Skeletal muscle cell (primary cell): ENCODE measurements around the gene PACS2.

Experiments used
- DNase-seq: peaks from one replicate; pipeline ENCODE4 v3.0.0-alpha.2; 2010; ENCODE audit warnings: low read depth
- H3K4me3 ChIP-seq: 2 replicates; pipeline ENCODE4 v1.5.1; 2011; ENCODE audit warnings: low read depth, mild to moderate bottlenecking, control low read depth, low read length, moderate library complexity

Gene PACS2

DNA sequence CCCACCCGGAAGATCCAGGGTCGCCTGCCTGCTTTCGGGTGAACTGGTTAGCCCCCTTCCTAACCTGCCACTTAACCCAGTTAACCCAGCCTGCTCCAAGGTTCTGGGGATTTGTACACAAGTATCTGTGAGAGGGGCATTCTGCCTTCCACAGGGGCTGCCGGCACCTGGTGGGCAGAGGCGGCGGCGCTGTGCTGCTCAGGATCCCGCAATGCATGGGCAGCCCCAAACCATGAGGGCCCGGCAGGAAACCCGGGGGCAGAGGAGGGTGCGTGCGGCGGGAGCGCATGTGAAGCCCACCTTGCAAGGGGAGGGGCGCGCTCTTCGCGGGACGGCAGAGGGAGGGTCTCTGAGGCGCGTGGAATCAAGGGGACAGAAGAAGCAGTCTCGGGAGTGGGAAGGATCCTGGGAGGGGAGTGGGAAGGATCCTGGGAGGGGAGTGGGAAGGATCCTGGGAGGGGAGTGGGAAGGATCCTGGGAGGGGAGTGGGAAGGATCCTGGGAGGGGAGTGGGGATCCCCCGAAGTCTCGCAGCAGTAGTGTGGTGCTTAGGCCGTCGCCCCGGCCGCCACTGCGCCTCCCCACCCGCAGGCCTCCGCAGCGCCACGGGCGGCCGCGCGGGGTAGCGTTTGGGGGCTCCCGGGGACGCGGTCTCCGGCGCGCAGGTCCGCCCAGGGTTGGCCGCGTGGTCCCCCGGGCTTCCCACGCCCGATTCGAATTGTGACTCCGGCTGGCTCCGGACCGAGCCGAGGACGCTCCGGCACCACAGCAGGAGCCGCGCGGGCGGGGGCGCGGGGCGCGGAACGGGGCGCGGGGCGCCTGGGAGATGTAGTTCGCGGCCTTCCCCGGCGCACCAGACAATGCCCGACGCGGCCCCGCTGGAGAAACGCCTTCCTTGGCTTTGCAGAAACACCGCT, 100.2 kb downstream of the PACS2 start:
- peak; percentile 23 for DNase-seq
- H3K4me3 ChIP-seq = peak overlapping the region; percentile 46

DNA sequence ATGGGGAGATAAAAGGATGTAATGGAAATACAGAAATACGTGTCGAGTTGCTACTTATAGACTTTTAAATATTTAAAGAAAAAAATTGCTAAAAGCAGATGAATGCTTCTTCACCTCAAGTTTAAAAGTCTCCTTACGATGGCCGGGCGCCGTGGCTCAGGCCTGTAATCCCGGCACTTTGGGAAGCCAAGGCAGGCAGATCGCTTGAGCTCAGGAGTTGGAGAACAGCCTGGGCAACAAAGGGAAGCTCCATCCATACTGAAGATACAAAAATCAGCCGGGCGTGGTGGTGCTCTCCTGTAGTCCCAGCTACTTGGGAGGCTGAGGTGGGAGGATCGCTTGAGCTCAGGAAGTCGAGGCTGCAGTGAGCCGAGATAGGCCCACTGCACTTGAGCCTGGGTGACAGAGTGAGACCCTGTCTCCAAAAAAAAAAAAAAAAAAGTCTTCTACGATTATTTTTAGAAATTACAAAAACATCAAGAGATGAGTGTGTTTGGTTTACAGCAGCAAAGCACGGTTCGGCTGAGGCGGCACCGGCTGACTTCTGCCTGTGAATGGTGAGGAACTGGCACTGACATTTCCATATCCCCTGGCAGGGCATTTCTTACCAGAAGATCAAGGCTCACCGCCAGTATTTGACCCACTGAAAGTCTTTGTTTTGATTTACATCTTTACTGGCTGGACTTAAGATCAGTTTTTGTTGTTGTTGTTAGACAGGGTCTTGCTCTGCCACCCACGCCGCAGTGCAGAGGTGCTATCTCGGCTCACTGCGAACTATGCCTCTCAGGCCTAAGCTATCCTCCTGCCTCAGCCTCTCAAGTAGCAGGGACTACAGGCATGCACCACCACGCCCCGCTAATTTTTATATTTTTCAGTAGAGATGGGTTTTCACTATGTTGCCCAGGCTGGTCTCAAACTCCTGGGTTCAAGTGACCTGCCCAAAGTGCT, 101.2 kb downstream of the PACS2 start:
- H3K4me3 ChIP-seq = peak overlapping the region; percentile 46
- no peak for DNase-seq

DNA sequence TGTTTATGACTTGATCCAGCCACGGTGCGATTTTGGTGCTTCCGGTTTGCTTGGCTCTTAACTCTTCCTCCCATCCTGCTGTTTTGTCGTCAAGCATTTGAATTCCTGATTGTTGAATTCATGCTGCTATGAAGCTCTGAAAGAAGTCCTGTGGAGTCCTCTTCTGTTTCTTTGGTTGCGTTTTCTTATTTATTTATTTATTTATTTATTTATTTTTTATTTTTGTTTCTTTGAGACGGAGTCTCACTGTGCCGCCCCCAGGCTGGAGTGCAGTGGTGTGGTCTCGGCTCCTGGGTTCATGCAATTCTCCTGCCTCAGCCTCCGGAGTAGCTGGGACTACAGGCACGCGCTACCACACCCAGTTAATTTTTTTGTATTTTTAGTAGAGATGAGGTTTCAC, 102.1 kb downstream of the PACS2 start:
- DNase-seq = no peak
- no peak overlapping the region for H3K4me3 ChIP-seq

DNA sequence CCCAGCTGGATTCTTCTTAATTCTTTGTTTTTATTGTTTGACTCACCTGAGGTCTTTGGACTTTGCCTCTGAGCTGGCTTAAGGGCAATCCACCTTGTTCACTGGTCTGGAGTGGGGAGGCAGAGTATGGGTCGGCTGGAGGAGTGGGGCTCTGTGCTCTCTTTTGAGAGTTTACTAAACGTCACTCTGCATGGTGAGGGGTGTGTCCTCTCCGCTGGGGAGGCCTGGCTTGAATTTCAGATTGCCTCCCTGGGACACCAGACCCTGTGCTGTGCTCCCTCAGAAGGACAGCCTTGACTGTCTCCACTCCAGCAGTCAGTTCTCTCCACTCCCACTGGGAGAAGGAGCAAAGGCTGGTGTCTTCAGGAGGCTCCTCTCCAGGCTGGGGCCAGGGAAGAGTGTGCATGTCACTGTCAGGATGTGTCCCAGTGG, 103.2 kb downstream of the PACS2 start:
- H3K4me3 ChIP-seq = no peak overlapping the region
- DNase-seq = no peak

DNA sequence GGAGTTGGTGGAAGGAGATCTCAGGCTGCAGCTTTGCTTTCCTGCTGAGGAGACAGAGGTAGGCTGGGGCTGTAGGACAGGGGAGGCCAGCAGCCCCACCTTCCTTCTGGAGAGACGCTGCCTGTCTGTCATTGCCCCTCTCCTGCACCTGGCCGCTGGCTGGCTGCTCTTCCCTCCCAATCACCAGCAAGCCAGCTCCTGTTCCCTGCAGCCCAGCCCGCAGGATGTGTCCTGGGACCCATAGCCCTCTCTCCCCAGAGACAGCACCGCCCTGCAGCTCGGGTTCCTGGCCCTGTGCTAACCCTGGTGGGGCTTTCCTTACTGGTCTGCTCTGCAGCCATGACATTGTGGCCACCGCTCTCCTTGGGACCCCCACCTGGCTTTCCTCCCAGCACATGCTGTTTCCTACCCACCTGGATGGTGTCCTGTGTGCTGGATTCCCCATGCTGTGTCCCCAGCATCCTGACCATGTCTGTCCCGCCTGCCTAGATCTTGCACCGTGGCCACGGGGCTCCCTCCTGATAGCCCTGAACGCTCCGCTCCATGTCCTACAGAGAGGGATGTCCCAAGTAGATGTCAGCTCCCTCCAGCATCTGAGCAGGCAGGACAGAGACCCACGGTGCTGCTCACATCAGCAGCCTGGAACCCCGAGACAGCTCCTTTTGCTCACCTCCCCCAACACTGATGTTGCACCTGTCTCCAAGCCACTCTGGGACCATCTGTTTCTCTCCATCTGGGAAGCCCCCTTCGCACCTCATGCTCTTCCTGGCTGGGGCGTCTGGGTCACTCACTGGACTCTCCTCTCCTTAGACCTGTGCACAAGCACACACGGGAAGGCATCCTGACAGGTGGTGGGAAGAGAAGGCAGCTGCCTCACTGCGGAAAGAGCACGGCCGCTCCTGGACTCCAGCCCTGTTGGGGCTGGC, 104.0 kb downstream of the PACS2 start:
- peak overlapping the region; percentile 73 for H3K4me3 ChIP-seq

DNA sequence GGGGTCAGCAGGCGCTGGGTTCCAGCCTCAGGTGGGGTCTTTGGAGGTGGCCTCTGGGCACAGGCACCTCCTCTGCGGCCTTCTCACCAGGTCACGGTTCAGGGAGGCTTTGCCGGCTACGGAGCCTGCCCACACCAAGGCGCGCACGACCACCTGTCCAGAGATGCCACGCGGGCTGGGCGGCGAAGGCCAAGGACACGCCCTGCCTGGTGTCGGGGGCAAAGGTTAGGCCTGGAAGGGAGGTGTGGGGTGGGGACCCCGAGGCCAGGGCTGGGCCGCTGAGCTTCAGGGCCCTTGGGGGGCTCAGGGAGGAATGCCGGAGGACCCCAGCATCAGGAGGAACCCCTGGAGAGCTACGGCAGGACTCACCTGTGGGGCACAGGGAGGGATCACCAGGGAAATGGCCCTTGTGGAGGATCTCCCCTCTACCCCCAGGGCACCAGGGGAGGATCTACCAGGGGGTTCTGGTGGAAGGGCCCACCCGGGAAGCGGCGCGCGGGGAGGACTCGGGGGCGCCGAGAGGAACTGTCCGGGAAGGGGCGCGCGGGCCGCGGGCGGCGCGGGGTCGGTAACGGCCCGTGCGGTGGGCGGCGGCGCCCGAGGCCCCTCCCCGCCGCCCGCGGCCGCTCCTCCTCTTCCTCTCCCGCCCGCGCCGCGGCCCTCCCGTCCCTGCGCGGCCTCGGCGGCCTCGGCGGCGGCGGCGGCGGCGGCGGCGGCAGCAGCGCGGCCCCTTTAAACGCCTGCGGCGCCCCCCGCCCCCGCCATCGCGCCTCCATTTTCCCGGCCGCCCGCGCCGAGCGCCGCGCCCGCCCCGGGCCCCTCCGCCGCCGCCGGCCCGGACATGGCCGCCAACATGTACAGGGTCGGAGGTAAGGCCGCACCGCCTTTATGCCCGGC, 104.9 kb downstream of the PACS2 start, which contains the start of gene MTA1:
MTA1 (plus strand) TSS at position 633 of the 897 bp plus-strand sequence; CDS start at position 842, 209 bp downstream.
- no peak for DNase-seq

More for the DNA sequence above, 104.0 kb downstream of the PACS2 start:
- no peak for DNase-seq

DNA sequence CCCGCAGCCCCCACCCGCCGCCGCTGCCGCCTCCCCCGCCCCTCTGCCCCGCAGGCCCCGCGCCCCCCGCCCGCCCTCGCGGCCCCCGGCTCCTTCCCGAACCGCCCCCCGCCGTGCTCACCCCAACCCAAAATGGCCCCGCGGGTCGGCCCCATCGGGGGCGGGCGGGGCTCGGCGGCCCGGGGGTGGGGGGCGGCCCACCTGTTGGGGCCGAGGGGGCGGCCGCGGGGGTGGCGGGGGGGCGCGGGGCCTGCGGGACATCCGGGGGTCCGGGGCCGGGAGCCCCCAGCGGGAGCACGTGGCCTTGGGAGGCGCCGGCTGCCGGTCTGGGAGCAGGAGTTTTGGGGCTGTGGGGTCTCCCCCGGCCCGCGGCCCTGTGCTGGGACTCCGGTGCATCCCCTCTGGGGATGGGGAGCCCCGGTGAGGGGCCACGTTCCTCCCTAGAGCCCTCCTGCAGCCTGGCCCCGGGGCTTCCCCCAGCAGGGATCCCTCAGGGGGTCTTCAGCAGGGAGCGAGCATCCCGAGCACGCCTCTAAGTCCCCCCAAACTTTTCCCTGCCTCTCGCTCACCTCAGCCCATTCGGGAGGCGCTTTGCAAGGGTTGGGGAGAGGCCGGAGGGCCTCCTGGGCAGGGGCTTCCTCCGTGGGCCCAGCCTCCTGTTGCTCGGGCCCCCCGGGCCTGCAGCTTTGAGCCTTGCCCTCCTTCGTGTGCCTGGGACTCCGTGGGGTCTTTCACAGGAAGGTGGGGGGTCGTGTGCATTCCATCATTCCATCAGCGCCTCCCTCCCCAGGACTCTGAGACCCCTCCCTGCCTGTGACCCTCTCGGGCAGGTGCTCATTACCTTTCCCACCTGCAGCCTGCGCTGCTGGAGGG, 105.8 kb downstream of the PACS2 start:
- no peak for DNase-seq
- peak overlapping the region; percentile 83 for H3K4me3 ChIP-seq

More for the DNA sequence above, 104.9 kb downstream of the PACS2 start, which contains the start of gene MTA1:
- H3K4me3 ChIP-seq = peak within 1 kb of the TSS; percentile 83

DNA sequence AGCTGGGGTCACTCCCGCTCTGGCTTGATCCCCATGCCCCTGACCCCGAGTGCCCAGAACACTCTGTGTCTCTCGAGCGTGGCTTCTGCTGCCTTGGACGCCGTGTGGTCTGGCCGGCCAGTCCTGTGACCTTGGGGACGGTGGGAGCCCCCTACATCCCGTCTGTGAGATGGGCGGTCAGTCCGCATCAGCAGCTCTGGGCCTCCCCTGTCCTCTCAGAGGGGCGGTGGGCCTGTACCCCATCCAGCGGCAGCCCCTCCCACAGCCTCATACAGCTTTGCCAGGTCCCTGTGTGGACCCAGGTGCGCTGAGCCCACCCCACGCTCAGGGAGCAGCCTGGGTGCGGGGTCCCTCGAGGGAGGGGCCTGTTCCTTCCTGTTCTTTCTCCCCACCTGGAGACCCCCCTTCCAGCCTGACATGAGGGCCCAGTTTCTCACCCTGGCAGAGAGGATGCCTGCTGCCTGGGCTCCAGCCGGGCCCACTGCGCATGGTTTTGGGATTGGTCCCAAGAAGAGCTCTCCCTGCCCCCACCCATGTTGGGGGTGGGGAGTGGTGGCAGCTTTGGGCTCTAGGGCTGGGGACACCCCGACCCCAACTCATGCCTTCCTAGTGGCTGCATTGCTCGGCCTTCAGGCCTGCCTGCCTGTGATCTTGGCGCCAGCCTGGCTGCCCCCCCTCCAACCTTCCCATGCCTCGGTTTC, 106.6 kb downstream of the PACS2 start:
- H3K4me3 ChIP-seq = peak overlapping the region; percentile 83
- no peak for DNase-seq

DNA sequence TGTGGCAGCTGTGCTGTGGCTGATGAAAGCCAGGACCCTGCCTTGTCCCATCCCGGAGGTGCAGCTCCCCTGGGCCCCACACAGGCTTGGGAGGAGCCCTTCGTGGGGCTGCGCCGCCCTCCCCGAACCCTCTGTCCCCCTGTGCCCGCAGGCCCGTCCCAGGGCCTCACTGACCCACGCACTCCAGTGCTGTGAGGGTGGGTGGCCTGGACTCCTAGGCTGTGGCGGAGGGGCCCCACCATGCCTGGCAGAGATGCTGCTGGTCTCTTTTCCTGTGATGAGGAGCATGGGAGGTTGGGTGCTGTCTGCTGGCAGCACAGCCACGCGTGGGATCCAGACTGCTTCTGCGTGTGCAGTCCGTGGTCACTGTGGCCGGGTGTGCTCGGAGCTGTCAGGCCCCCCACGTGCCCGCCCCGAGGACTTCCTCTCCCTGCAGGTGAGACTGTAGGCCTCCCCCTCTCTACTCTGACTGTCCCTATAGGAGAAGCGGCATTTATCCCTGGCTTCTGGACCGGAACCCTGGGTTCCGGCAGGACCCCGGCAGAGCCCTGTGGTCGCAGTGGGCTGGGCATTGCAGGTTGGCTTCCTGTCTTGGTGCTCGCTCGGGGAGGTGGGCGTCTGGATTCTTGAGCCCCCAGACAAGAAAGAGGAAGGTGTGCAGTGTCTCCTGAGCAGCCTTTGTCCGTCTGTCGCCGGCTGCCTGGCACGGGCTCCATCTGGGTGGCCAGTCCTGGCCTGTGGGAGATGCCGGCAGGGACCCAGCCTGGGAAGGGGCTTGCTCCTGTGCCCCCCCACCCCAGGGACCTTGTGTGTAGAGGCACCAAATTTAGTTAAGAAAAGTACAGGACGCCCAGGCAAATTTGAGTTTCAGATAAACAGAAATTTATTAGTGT, 107.4 kb downstream of the PACS2 start:
- DNase-seq = no peak
- peak overlapping the region; percentile 83 for H3K4me3 ChIP-seq

DNA sequence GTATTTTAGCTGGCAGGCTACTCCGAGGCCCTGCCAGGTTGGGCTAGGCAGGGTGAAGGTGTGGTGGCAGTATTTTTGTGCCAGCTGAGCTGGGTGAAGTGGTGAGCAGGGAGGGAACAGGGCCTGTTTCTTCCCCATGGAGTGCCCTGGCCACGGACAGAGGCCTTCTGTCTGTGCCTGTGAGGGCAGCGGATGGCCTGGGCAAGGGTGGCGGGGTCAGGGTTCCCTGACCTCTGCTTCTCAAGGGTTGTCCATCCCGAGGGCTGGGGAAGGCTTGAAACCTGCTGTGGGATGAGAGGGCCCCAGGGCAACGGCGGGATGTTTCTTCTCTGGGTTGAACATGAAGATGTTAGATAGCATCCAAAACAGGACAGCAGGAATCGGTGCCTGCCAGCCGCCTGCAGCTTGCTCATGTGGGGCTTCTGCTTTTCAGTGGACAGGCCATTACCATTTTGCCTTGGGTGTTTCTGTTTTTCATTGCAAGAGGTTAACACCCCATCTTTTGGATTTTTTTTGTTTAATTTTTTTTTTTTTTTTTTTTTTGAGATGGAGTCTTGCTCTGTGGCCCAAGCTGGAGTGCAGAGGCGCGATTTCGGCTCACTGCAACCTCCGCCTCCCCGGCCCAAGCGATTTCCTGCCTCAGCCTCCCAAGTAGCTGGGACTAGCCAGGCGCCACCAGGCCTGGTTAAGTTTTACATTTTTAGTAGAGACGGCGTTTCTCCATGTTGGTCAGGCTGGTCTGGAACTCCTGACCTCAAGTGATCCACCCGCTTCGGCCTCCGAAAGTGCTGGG, 108.3 kb downstream of the PACS2 start:
- no peak for DNase-seq
- no peak overlapping the region for H3K4me3 ChIP-seq

DNA sequence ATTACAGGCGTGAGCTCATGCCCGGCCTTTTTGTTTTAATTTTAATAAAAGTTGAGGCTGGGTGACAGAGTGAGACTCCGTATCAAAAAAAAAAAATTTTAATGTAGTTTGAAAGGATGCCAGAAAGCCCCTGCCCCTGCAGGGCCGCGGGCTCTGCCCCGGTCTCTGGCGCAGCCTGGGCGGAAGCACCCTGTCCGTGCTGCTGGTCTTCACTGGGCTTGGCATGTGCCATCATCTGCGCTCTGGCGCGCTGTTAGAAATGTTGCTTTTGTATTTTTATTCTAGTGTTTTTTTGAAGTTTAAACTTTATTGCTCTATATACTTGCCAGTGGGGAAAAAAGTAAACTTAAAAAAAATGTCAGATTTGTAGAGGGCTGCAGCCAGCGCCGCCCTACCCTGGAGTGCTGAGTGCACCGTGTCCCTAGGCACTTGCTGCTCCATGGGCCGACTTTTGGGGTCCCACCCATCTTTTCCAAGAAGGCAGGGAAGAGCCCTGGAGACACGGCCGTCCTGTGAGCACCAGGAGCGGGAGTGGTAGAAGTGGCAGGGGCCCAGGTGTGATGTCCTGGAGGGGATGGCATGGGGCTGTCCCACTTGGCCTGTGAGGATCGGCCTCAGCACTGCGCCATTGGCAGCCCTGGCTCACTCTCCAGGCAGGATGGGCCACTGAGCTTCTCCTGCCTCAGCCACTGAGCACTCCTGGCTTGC, 109.1 kb downstream of the PACS2 start:
- no peak for DNase-seq
- no peak overlapping the region for H3K4me3 ChIP-seq

DNA sequence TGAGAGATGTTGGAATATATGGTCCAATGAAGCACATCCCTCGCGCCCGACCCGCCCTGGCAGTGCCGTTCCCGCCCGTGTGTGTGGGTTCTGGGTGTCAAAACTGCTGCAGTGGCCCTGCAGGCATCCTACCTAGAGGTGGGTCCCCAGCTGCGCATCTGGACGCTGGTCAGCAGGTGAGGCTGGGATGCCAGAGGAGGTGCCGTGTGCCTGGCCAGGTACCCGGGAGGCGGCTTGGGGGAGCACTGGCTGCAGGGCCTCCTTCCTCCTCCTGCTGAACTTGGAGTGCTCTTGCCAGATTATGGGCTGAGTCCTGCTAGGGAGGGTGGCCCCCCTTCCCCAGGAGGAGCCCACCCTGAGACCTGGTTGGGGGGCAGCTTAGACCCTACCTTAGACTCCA, 110.3 kb downstream of the PACS2 start:
- DNase-seq = no peak
- no peak overlapping the region for H3K4me3 ChIP-seq

DNA sequence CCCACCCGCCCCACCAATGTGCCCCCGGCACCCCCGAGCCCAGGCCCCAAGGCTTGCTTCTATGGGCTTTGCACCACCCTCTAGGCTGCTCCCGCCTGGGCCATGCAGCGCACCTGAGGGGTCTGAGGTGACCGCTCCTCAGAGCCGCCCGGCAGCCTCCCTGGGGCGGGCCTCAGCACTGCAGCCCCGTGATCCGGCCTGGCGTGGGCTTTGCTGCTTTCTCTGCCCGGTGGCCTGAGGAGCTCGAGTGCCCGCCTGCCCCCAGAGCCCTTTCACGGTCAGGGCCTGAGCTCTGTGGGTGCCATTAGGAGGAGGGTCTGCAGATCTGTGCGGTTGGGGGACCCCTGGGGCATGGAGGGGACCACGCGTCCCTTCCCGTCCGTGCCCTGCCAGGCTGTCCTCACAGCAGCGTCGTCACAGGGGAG, 111.3 kb downstream of the PACS2 start:
- no peak overlapping the region for H3K4me3 ChIP-seq
- no peak for DNase-seq

DNA sequence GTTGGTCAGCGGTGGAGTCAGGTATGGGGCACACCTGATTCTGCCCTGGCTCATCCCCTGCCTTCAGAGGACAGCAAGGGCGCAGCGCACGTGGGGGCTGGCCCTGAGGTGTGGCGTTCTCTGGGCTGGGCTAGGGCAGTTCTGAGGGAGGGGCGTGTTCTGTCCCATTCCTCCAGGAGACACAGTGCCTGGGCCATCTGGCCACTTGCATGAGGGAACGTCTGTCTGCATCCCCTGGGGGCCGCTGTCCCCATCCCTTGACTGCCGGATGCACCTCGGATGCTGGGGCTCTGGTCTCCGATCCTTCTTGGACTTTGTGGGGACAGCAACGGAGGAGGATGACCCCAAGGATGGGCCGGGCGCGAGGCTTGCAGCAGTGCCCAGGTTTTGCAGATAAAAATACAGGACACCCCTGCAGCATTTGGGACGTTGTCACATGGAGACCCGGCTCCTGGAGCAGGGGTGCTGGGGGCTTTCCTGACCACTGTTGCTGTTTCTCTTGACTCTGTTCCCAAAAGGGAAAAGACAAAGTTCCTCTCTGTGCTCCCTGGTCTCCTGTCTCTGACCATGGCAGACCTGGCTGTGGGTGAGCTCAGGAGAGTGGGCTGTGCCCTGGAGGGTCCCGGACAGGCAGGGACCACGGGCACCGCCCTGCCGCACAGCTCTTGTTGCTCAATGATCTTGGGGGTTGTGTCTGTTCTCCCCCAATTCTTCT, 112.0 kb downstream of the PACS2 start:
- no peak overlapping the region for H3K4me3 ChIP-seq
- DNase-seq = no peak
